Omental fat pad (tissue), 4 donors: ENCODE measurements around the gene UBIAD1. TPM values are rescaled to one million over a fixed set of nuclear protein-coding genes. Genes with fewer than 3 reads are reported as not detected.
"Not testable (repeated sequence)": the region's sequence is repeated elsewhere in the genome, so short reads cannot be mapped to it uniquely, and the experiment has no call there.

Experiments used
- ATAC-seq: fragments of 150-250 bp; one replicate; pipeline ENCODE4 v1.9.1; 2016; ENCODE audit warnings: mild to moderate bottlenecking, moderate library complexity; ENCODE audit not compliant: low FRiP score
- DNase-seq: peaks from one replicate; pipeline ENCODE4 v3.0.0-alpha.2; 2019; ENCODE audit warnings: low spot score
- total RNA-seq, 4 donors: library from RNA; depleted of rRNA; stranded (reverse); fragments of >200 nt; gene quantifications; one replicate each; pipeline ENCODE4 v1.1.0, GENCODE V29; 2016
- TF ChIP-seq, protein P1 (sequence below), 3 donors: fragments of 450-650 bp; IDR thresholded peaks; one replicate each; pipeline ENCODE4 v1.5.1; 2016 to 2017; ENCODE audit warnings: antibody characterized with exemption in 3 of 3, mild to moderate bottlenecking in 3 of 3, moderate library complexity in 2 of 3

UBIAD1 gene
- total RNA-seq, 4 donors from 2014 or later = 9.3 to 28.2 (median 12.2) TPM

DNA sequence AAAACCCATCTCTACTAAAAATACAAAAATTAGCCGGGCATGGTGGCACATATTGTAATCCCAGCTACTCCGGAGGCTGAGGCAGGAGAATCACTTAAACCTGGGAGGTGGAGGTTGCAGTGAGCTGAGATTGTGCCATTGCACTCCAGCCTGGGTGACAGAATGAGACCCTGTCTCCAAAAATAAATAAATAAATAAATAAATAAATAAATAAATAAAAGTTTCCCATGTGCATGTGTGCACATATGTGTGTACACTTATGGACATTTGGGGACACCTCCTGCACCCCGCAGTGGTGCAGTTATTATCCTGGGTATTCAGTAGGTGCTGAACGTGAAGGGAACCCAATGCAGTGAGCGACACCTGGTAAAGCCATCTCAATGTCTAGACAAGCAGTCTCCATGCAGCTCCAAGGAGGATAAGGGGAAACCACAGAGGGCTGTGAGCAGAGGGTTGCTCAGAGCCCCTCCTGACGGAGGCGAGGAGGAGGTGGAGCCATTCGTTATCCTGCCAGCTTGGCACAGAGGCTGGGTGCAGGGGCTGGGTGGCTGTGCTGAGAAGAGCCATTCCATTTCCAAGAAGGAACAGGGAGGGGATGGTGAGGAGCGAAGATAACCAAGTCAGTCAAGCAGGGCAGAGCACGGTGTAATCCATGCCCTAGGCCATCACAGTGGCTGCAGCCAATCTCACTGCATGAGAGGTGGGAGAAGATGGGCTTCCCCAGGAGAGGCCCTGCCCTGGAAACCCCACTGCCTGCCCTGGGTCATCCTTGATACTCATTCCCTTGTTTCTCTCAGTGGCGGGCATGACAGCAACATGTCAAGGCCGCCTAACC is 25.6 kb downstream of the UBIAD1 start:
- ATAC-seq (no peak), DNase-seq (no peak)
- TF ChIP-seq, protein P1, sequence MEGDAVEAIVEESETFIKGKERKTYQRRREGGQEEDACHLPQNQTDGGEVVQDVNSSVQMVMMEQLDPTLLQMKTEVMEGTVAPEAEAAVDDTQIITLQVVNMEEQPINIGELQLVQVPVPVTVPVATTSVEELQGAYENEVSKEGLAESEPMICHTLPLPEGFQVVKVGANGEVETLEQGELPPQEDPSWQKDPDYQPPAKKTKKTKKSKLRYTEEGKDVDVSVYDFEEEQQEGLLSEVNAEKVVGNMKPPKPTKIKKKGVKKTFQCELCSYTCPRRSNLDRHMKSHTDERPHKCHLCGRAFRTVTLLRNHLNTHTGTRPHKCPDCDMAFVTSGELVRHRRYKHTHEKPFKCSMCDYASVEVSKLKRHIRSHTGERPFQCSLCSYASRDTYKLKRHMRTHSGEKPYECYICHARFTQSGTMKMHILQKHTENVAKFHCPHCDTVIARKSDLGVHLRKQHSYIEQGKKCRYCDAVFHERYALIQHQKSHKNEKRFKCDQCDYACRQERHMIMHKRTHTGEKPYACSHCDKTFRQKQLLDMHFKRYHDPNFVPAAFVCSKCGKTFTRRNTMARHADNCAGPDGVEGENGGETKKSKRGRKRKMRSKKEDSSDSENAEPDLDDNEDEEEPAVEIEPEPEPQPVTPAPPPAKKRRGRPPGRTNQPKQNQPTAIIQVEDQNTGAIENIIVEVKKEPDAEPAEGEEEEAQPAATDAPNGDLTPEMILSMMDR (IDR thresholded peaks at IDR 0.05) = no peak

DNA sequence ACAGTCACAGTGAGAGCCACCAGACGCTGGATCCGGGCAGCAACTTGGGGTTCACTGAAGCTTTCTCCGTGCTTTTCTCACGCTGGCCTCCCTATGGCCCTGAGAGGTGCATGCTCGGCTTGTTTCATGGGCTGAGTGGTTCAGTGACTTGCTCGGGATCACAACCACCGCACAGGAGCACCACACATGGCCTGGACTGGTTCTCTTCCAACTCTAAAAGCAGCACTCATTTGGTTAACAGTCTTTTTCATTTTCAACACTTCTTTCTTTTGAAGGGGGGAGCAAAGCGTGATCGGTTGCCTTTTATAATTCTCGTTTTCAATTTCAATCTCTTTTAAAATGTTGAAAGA is 26.2 kb downstream of the UBIAD1 start:
- no peak for ATAC-seq
- TF ChIP-seq, protein P1 (IDR thresholded peaks at IDR 0.05) = no peak
- DNase-seq = no peak

DNA sequence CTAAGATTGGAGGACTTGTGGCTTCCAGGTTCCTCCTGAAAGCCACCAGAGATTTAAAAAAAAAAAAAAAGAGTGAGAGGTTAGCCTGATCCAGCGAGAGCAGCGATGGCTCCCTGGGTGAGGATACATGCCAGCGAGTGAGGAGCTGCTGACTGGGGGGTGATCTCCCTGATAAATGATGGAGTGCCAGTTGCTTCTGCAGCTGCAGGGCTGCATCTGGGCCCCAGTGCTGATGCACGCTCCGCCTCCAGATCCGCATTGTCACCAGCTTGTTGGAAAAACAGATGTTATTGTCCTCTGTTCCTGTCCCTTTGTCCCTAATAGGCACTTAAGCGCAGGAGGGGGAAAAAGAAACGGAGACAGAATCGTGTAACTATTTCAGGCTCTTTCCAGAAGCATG is 28.6 kb downstream of the UBIAD1 start:
- no peak for DNase-seq
- TF ChIP-seq, protein P1 (IDR thresholded peaks at IDR 0.05) = no peak
- no peak for ATAC-seq

DNA sequence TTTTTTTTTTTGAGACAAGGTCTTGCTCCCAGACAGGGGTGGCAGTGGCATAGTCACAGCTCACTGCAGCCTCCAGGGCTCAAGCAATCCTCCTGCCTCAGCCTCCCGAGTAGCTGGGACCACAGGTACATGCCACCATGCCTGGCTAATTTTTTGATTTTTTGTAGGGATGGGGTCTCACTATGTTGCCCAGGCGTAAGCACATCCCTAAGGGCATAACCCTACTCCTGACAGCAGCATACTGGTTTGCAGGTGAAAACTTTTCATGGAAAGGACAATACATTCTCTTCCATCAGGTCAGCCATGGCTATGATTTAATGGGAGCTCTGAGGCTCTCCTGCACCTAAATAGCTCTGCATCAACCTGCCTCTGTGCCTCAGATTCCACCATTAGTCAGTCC is 29.4 kb downstream of the UBIAD1 start:
- DNase-seq (no peak), ATAC-seq (no peak)
- TF ChIP-seq, protein P1 (IDR thresholded peaks at IDR 0.05) = no peak

DNA sequence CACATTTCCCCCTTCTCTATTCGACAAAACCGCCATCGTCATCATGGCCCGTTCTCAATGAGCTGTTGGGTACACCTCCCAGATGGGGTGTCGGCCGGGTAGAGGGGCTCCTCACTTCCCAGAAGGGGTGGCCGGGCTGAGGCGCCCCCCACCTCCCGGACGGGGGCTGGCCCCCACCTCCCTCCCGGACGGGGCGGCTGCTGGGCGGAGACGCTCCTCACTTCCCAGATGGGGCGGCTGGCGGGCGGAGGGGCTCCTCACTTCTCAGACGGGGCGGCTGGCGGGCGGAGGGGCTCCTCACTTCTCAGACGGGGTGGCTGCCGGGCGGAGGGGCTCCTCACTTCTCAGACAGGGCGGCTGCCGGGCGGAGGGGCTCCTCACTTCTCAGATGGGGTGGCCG is 32.5 kb downstream of the UBIAD1 start:
- not testable (repeated sequence) for ATAC-seq, DNase-seq

DNA sequence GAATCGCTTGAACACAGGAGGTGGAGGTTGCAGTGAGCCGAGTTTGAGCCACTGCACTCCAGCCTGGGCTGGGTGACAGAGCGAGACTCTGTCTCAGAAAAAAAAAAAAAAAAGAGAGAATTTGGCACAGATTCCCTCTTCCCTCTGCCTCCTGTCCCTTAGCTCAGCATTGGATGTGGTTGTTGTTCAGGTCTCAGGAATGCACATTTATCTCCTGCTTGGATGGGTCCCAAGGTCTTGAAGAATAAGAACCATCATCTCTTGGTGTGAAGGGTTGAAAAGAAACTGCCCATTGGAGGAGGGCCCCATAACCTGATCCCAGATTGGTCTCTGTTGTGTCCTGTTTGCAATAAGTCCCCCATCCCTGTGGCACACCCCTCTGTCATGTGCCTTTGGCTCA is 34.9 kb downstream of the UBIAD1 start:
- DNase-seq = no peak
- TF ChIP-seq, protein P1 (IDR thresholded peaks at IDR 0.05) = no peak
- ATAC-seq = no peak

DNA sequence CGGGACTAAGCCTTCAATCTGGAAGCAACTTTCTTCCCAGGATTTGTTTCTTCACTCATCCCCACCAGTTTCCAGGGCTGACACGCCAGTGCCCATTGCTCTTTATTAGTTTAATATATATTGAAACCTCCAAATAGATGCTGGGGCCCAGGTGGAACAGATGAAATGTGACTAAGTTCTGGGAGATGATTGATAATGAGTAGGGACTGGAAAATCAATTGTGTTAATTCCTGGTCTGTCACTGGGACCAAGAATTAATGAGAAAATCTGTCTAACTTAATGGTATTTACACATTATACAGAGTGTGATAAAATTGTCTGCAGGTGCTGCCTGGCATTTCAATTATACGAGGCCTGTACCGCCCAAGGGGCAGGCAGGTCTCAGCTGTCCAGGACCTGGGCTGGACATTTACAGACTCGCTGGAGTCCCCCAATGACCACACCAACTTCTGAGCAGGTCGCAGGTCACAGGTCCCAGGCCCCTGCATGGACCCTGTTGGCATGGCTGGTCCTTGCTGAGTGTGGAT is 35.8 kb downstream of the UBIAD1 start:
- DNase-seq = no peak
- no peak for ATAC-seq
- TF ChIP-seq, protein P1 (IDR thresholded peaks at IDR 0.05) = no peak
